ENCODE results near the gene CTNNA3. TPM values are rescaled to one million over a fixed set of nuclear protein-coding genes. Genes with fewer than 3 reads are reported as not detected.

Gene CTNNA3
- total RNA-seq, 4 donors from 2014 or later, result 1.2 to 7.1 (median 1.3) TPM

DNA sequence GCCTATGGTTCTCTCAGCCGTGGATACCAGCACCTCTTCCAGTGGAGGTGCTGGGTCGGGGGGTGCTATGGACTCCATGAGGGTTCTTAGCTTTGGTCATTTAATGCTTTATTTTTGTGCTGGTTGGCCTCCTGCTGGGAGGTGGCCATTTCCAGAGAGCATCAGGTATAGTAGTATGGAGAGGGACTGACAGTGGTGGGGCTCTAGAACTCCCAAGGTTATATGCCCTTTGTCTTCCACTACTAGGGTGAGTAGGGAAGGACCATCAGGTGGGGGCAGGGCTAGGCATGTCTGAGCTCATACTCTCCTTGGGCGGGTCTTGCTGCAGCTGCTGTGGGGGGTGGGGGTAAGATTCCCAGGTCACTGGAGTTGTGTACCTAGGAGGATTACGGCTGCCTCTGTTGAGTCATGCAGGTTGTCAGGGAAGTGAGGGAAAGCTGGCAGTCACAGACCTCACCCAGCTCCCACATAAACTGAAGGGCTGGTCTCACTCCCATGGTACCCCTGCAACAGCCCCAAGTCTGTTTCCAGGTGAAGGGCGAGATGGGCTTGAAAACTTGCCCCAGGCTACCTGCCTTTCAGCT, 1533.3 kb downstream of the CTNNA3 start:
- DNase-seq (ENCODE audit: low spot score) (no peak), ATAC-seq (ENCODE audit: low FRiP score) (no peak)
- TF ChIP-seq, protein P1, sequence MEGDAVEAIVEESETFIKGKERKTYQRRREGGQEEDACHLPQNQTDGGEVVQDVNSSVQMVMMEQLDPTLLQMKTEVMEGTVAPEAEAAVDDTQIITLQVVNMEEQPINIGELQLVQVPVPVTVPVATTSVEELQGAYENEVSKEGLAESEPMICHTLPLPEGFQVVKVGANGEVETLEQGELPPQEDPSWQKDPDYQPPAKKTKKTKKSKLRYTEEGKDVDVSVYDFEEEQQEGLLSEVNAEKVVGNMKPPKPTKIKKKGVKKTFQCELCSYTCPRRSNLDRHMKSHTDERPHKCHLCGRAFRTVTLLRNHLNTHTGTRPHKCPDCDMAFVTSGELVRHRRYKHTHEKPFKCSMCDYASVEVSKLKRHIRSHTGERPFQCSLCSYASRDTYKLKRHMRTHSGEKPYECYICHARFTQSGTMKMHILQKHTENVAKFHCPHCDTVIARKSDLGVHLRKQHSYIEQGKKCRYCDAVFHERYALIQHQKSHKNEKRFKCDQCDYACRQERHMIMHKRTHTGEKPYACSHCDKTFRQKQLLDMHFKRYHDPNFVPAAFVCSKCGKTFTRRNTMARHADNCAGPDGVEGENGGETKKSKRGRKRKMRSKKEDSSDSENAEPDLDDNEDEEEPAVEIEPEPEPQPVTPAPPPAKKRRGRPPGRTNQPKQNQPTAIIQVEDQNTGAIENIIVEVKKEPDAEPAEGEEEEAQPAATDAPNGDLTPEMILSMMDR (IDR thresholded peaks at IDR 0.05), result no peak

DNA sequence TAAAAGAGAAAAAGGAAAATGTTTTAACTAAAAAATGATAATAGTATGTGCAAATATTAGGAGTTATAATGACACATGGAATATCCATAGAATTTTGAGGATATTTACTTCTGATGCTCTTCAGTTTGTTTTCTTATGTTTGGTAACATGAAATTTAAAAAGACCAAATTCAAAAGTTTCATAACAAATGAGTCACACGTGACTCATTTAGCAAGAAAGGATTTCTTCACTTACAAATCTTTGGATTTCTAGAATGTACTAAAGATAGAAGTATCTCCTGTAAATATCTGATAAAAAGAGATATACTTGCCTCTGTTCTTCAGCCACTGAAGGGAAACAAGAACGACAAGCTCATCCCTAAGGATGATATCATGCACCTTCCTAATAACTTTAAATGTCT, 1544.6 kb downstream of the CTNNA3 start:
- TF ChIP-seq, protein P1 (IDR thresholded peaks at IDR 0.05), result no peak
- DNase-seq (ENCODE audit: low spot score) (no peak), ATAC-seq (ENCODE audit: low FRiP score) (no peak)

DNA sequence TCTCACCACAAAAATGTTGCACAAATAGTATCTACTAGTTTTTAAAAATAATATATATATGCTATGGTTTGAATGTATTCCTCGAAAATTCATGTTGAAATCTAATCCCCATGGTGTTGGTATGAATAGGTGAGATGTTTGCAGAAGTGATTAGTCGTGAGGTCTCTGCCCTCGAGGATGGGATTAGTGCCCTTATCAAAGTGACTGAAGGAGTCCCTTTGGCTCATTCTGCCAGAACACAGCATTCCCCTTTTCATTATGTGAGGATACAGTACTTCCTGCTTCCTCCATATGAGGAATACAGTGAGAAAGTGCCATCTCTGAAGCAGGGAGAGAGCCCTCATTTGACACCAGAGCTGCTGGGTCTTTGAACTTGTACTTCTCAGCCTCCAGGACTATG, 1547.7 kb downstream of the CTNNA3 start:
- DNase-seq (ENCODE audit: low spot score), result no peak
- ATAC-seq (ENCODE audit: low FRiP score), result no peak
- TF ChIP-seq, protein P1 (IDR thresholded peaks at IDR 0.05), result no peak

DNA sequence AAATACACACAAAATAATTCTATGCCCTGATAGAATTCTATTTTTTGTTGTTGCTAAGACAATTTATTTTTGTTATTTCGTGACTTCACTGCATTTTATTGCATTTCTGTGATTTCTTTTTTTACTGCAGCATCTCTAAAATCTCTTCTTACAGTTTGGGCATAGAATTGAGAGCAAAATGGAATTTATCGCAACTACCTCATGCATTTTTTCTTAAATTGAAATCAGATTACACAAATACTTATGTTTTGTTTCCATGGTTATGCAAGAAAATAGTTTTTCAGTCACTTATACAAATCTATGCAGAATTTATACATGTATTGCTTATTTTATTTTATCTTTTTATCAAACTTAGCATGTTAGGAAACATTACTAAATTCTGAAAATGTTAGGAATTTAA, 1552.0 kb downstream of the CTNNA3 start:
- TF ChIP-seq, protein P1 (IDR thresholded peaks at IDR 0.05), result no peak
- no peak for ATAC-seq (ENCODE audit: low FRiP score)
- no peak for DNase-seq (ENCODE audit: low spot score)

DNA sequence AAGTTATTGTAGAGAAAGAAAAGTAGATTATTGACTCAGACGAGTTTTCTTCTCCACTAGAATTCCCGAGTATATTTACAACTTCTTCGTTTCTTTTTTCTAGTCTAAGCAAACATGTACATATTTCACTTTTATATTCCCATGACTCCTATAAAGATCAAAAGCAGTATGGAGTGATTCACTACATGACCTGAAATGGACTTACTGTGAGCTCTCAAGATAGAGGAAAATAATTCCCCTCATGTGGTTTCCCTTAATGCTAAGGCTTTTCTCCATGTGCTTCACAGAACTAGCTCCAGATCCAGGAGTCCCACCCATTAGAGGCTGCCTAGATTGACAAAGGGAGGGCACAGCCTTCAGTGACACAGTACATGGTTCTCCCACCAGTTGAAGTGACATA, 1593.2 kb downstream of the CTNNA3 start:
- DNase-seq (ENCODE audit: low spot score), result no peak
- no peak for ATAC-seq (ENCODE audit: low FRiP score)
- TF ChIP-seq, protein P1 (IDR thresholded peaks at IDR 0.05), result no peak

DNA sequence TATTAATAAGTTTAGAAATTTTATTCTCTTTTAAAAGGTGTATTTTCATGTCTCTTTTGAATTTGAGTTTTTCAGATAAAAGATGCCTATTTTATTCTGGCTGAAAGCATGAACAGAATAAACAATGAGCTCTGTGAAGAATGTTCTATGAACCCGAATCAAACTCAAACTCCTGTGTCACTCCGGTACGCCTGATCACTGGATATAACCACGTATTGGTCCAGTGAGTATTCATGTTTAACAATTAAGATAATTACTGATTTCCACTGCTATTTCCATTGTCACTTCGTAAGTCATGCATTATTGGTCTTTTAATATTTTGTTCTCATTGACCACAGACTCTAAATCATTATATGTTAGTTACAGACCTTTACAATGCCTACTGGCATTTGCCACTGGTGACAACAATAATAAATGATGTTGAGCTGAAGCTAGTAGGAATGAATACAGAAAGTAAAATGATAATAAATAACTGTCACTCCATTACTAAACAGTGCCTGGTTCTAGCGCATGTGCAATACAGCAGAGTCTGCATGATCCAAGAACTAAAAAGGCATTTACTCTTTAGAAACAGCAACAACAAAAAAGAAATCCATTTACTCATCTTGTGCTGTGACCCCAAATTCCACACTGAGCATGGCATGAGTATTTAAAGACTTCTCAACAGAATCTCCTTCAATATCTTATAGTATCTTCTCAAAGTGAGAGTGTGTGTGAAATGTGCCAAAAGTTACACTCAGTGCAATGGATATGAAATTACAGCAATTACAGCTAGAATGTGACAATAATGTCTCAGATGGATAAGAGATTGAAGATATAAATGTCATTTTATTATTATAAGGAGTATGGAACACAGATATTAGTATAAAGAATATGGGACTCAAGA, 1597.2 kb downstream of the CTNNA3 start:
- no peak for ATAC-seq (ENCODE audit: low FRiP score)
- TF ChIP-seq, protein P1 (IDR thresholded peaks at IDR 0.05), result no peak
- no peak for DNase-seq (ENCODE audit: low spot score)

DNA sequence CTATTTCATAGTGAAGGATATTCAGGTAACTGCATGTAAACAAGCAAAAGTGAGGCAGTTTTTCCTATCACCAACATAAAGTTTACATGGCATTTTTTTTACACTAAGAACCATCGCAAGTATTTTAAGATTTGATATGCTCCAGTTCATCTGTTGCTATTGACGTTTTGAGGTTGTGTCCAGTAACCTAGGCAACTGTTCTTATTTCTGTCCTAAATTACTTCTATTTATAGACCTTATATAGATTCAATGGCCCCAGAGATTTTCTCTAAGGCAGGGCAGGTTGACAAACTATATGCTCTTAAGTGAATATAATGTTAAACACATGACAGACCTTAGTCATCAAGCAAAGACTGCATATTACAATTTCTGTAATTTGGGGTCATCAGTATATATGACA, 1600.4 kb downstream of the CTNNA3 start:
- TF ChIP-seq, protein P1 (IDR thresholded peaks at IDR 0.05), result no peak
- DNase-seq (ENCODE audit: low spot score) (no peak), ATAC-seq (ENCODE audit: low FRiP score) (no peak)

Data from omental fat pad (tissue), 4 donors.